Activated gamma-delta T cell treated with Interleukin-2 at 50 U/mL for 16 hours (primary cell): ENCODE measurements around the gene CARD19.
"Not testable (repeated sequence)": the region's sequence is repeated elsewhere in the genome, so short reads cannot be mapped to it uniquely, and the experiment has no call there.

Experiments used
- DNase-seq: peaks from one replicate; pipeline ENCODE4 v3.0.0-alpha.2; 2020

The CARD19 gene

GRCh38 chr9:93136011-93136440, 40.0 kb downstream of the CARD19 start:
- DNase-seq: no peak

GRCh38 chr9:93137362-93137761, 41.3 kb downstream of the CARD19 start:
- no peak for DNase-seq

GRCh38 chr9:93138171-93138764, 42.3 kb downstream of the CARD19 start:
- DNase-seq: no peak

- no peak for DNase-seq
These were observed 43.6 kb downstream of the CARD19 start for GRCh38 chr9:93139365-93140182.

- DNase-seq: no peak
These were observed 45.9 kb downstream of the CARD19 start for GRCh38 chr9:93141771-93142483.

GRCh38 chr9:93143830-93144530, 48.0 kb downstream of the CARD19 start:
- peak; percentile 67 for DNase-seq

GRCh38 chr9:93146696-93147095, 50.7 kb downstream of the CARD19 start:
- DNase-seq: not testable (repeated sequence)

- DNase-seq: no peak
These were observed 51.6 kb downstream of the CARD19 start for GRCh38 chr9:93147632-93148031.

GRCh38 chr9:93148721-93149120, 52.7 kb downstream of the CARD19 start:
- DNase-seq: no peak

GRCh38 chr9:93149361-93149760, 53.3 kb downstream of the CARD19 start:
- DNase-seq: no peak

- DNase-seq: no peak
These were observed 55.2 kb downstream of the CARD19 start for GRCh38 chr9:93151097-93151784.

- no peak for DNase-seq
These were observed 58.4 kb downstream of the CARD19 start for GRCh38 chr9:93154293-93154903.

GRCh38 chr9:93155716-93156474, 59.9 kb downstream of the CARD19 start:
- no peak for DNase-seq

GRCh38 chr9:93156475-93157008, 60.5 kb downstream of the CARD19 start:
- DNase-seq: no peak

GRCh38 chr9:93159601-93160471, 63.8 kb downstream of the CARD19 start:
- peak; percentile 66 for DNase-seq

- DNase-seq: no peak
These were observed 66.0 kb downstream of the CARD19 start for GRCh38 chr9:93161786-93162562.
